Endothelial cell of umbilical vein (primary cell): ENCODE measurements around the gene WDR45. TPM values are rescaled to one million over a fixed set of nuclear protein-coding genes. Genes with fewer than 3 reads are reported as not detected.

Experiments
- BruUV-seq: library from RNA; stranded (reverse); fragments of 400-500 nt; replicated peaks from 2 replicates; lab custom pipeline; 2021; lab: Mats Ljungman, UMichigan
- CTCF ChIA-PET: fragments of 300-600, 350-600 bp; sonication (Branson Sonifier 250); formaldehyde crosslinking; loops from one replicate; lab custom pipeline; 2021; ENCODE audit warnings: antibody characterized with exemption, inconsistent platforms; lab: Charles Lee
- POLR2A ChIA-PET: fragments of 300-600, 350-600 bp; sonication (Branson Sonifier 250); formaldehyde crosslinking; loops from one replicate; lab custom pipeline; 2021; ENCODE audit warnings: antibody characterized with exemption, inconsistent platforms; lab: Charles Lee
- DNase-seq: peaks from one replicate; pipeline ENCODE4 v3.0.0-alpha.2; 2011; ENCODE audit warnings: low read depth, low spot score
- FAIRE-seq: peaks from 2 replicates; lab custom pipeline; 2011; peaks lifted over from hg19 to GRCh38; lab: Jason Lieb, UNC
- H2AFZ ChIP-seq: 2 replicates; pipeline ENCODE4 v1.6.0; 2012; ENCODE audit warnings: low read depth, low read length, control low read depth, inconsistent platforms
- H3K27ac ChIP-seq: 2 replicates; pipeline ENCODE4 v1.5.1; 2011; ENCODE audit warnings: low read depth, mild to moderate bottlenecking, control low read depth, low read length, moderate library complexity; ENCODE audit not compliant: insufficient read depth
- H3K27me3 ChIP-seq, 2 experiments: 2 replicates each; pipeline versions ENCODE4 v1.6.0 to v1.6.1; 2011; ENCODE audit warnings: low read length in 2 of 2, mixed read lengths in 1 of 2; ENCODE audit not compliant: control insufficient read depth in 2 of 2, insufficient read depth in 2 of 2
- H3K36me3 ChIP-seq, 2 experiments: 2 replicates in 1 of 2; 3 replicates in 1 of 2; pipeline ENCODE4 v1.5.1; 2011; ENCODE audit warnings: low read length in 2 of 2, mild to moderate bottlenecking in 1 of 2, moderate library complexity in 1 of 2; ENCODE audit not compliant: control insufficient read depth in 2 of 2, insufficient read depth in 2 of 2; ENCODE audit errors: extremely low read depth in 1 of 2
- H3K4me1 ChIP-seq: 3 replicates; pipeline ENCODE4 v1.5.1; 2011; ENCODE audit warnings: mild to moderate bottlenecking, low read length; ENCODE audit not compliant: control insufficient read depth, insufficient read depth; ENCODE audit errors: extremely low read depth
- H3K4me2 ChIP-seq: 2 replicates; pipeline ENCODE4 v1.6.1; 2011; ENCODE audit warnings: low read length, control low read depth, mixed read lengths; ENCODE audit not compliant: insufficient read depth
- H3K4me3 ChIP-seq, 3 experiments: fragments of 200-600 bp in 1 of 3; sonication (generic), shearing (Covaris generic) in 1 of 3; replicated peaks in 1 of 3; 2 replicates each; pipeline ENCODE4 v1.5.1; 2011 to 2016; ENCODE audit warnings: control low read depth in 3 of 3, low read length in 3 of 3, mild to moderate bottlenecking in 2 of 3, inconsistent platforms in 1 of 3, low read depth in 1 of 3, moderate library complexity in 1 of 3; ENCODE audit not compliant: insufficient read depth in 1 of 3
- H3K79me2 ChIP-seq: 2 replicates; pipeline ENCODE4 v1.6.0; 2012; ENCODE audit warnings: low read length, inconsistent platforms; ENCODE audit not compliant: control insufficient read depth, insufficient read depth
- H3K9ac ChIP-seq: replicated peaks from 2 replicates; pipeline ENCODE3; 2011; ENCODE audit warnings: low read length, control low read depth; ENCODE audit not compliant: insufficient read depth; ENCODE audit errors: extremely low read depth
- H3K9me1 ChIP-seq: replicated peaks from 3 replicates; pipeline ENCODE4 v1.6.0; 2011; ENCODE audit warnings: mild to moderate bottlenecking, low read length; ENCODE audit not compliant: control insufficient read depth, insufficient read depth; ENCODE audit errors: extremely low read depth
- H3K9me3 ChIP-seq: replicated peaks from 2 replicates; pipeline ENCODE4 v1.5.1; 2012; ENCODE audit warnings: low read length, inconsistent platforms; ENCODE audit not compliant: control insufficient read depth, insufficient read depth
- H4K20me1 ChIP-seq: replicated peaks from 2 replicates; pipeline ENCODE3; 2011; ENCODE audit warnings: mild to moderate bottlenecking, low read length; ENCODE audit not compliant: control insufficient read depth, insufficient read depth; ENCODE audit errors: extremely low read depth
- CTCF ChIP-seq, 2 donors: IDR thresholded peaks; 1 replicate in 1 of 2; 2 replicates in 1 of 2; pipeline ENCODE4 v1.5.1; 2011; ENCODE audit warnings: low read length in 2 of 2, mild to moderate bottlenecking in 2 of 2, moderate library complexity in 2 of 2, control low read depth in 1 of 2, inconsistent platforms in 1 of 2, low read depth in 1 of 2; ENCODE audit not compliant: insufficient read depth in 1 of 2; ENCODE audit errors: extremely low read depth in 1 of 2
- EZH2 ChIP-seq: IDR thresholded peaks from 2 replicates; pipeline ENCODE4 v1.6.1; 2012; ENCODE audit warnings: borderline replicate concordance, low read depth, mild to moderate bottlenecking, moderate library complexity, low read length, inconsistent platforms; ENCODE audit not compliant: severe bottlenecking
- FOS ChIP-seq: IDR thresholded peaks from 2 replicates; pipeline ENCODE4 v1.6.1; 2011; ENCODE audit warnings: mild to moderate bottlenecking, low read length, moderate library complexity, borderline replicate concordance; ENCODE audit not compliant: insufficient read depth
- GATA2 ChIP-seq: IDR thresholded peaks from 2 replicates; pipeline ENCODE4 v1.7.0; 2011; ENCODE audit warnings: low read depth, mild to moderate bottlenecking, moderate library complexity, mixed read lengths, low read length; ENCODE audit not compliant: insufficient read length, insufficient read depth
- JUN ChIP-seq: IDR thresholded peaks from 2 replicates; pipeline ENCODE4 v1.6.1; 2011; ENCODE audit warnings: borderline replicate concordance, low read depth; ENCODE audit not compliant: insufficient read length, insufficient read depth
- MAX ChIP-seq: IDR thresholded peaks from 2 replicates; pipeline ENCODE4 v1.6.1; 2011; ENCODE audit not compliant: insufficient read depth, insufficient read length
- MYC ChIP-seq: IDR thresholded peaks from one replicate; pipeline ENCODE4 v1.6.1; 2011; ENCODE audit warnings: mild to moderate bottlenecking, low read depth, low read length
- POLR2A ChIP-seq: IDR thresholded peaks from 2 replicates; pipeline ENCODE4 v1.6.1; 2012; ENCODE audit warnings: low read depth, mild to moderate bottlenecking, control low read depth, low read length
- POLR2AphosphoS5 ChIP-seq: IDR thresholded peaks from 2 replicates; pipeline ENCODE4 v1.6.1; 2012; ENCODE audit warnings: low read depth, mild to moderate bottlenecking, control low read depth, low read length, moderate library complexity; ENCODE audit not compliant: insufficient read depth
- dilution Hi-C: fragments of 300-500 bp; cut with MboI; formaldehyde crosslinking; loops from one replicate; pipeline ENCODE4 v1.15.0; 2019; ENCODE audit warnings: low sequenced_read_pairs; ENCODE audit not compliant: extremely low pct_ligation_motif_present
- intact Hi-C: fragments of 100-400 bp; cut with micrococcal nuclease; formaldehyde crosslinking; loops from one replicate; pipeline ENCODE4 v1.10.0; 2022
- polyA plus RNA-seq, 4 experiments: library from polyadenylated mRNA; depleted of rRNA in 3 of 4; stranded (reverse) in 3 of 4; unstranded in 1 of 4; fragments of >200 nt; gene quantifications; 2 replicates each; pipeline versions ENCODE4 v1.2.1 to v1.2.3, GENCODE V29; 2011 to 2012; ENCODE audit warnings: missing spikeins in 1 of 4
- total RNA-seq: library from RNA; stranded (reverse); gene quantifications from 2 replicates; pipeline ENCODE4 v1.2.3, GENCODE V29; 2021

Gene WDR45
- total and polyA plus RNA-seq, 2 donors (not counting 3 experiments of a cell fraction or from before 2014, with no cell fraction given) = 32.2 to 70.4 TPM

GRCh38 chrX:49066690-49067089 lies 13.0 kb downstream of the WDR45 start:
- DNase-seq (no peak), FAIRE-seq (no peak)
- Histone ChIP-seq H3K27me3 (no peaks in the 10 kb centered on the region), H3K9ac (no peak overlapping the region), H3K79me2 (no peaks in the 10 kb centered on the region), H3K36me3 (peaks cover 0 to 2% of the 10 kb centered on the region in 2 experiments), H3K9me3 (no peaks in the 10 kb centered on the region), H4K20me1 (no peaks in the 10 kb centered on the region), H3K4me2 (no peak overlapping the region), H2AFZ (no peak overlapping the region), H3K9me1 (no peaks in the 10 kb centered on the region), H3K27ac (no peak overlapping the region), H3K4me1 (no peaks in the 10 kb centered on the region), H3K4me3 (no peak overlapping the region)
- intact Hi-C loops (no loop called here), dilution Hi-C loops (no loop called here)
- ChIA-PET CTCF (no interaction called here), POLR2A (no interaction called here)
- BruUV-seq = no TSS peak
- no peak for TF ChIP-seq POLR2AphosphoS5
- TF ChIP-seq GATA2 = no peak
- no peak for TF ChIP-seq POLR2A
- TF ChIP-seq FOS = no peak
- TF ChIP-seq CTCF (IDR thresholded peaks at IDR 0.05; ENCODE audit: extremely low read depth in 1 of 2, insufficient read depth in 1 of 2, low read depth in 1 of 2, low read length in 2 of 2) = no peak
- no peak for TF ChIP-seq JUN
- TF ChIP-seq MYC = no peak
- TF ChIP-seq MAX = no peak
- TF ChIP-seq EZH2 = no peak
